Activated CD4-positive, alpha-beta T cell treated with anti-CD3 and anti-CD28 coated beads for 36 hours (primary cell): Measurements from ENCODE around the gene TMEM63C. TPM values are rescaled to one million over a fixed set of nuclear protein-coding genes. Genes with fewer than 3 reads are reported as not detected.

Experiments used
- ATAC-seq: fragments of 200-7000 bp; cut with Tn5 transposase; one replicate; pipeline ENCODE4 v1.10.0; 2021; ENCODE audit warnings: mild to moderate bottlenecking, moderate library complexity
- CTCF ChIA-PET: fragments of 350-600 bp; sonication (Branson Sonifier 250); formaldehyde crosslinking; loops from one replicate; lab custom pipeline; 2021; ENCODE audit warnings: antibody characterized with exemption; lab: Charles Lee
- POLR2A ChIA-PET: fragments of 350-600 bp; sonication (Branson Sonifier 250); formaldehyde crosslinking; loops from one replicate; lab custom pipeline; 2021; ENCODE audit warnings: antibody characterized with exemption, inconsistent platforms; lab: Charles Lee
- DNase-seq: peaks from one replicate; pipeline ENCODE4 v3.0.0-alpha.2; 2020
- H3K27ac Mint-ChIP-seq: one replicate; pipeline ENCODE4 v1.8.0; 2021; ENCODE audit warnings: mixed read lengths
- H3K27me3 Mint-ChIP-seq: one replicate; pipeline ENCODE4 v1.8.0; 2021; ENCODE audit warnings: mixed read lengths
- H3K36me3 Mint-ChIP-seq: one replicate; pipeline ENCODE4 v1.8.0; 2021; ENCODE audit warnings: low read depth, mixed read lengths
- H3K4me1 Mint-ChIP-seq: one replicate; pipeline ENCODE4 v1.8.0; 2021; ENCODE audit warnings: mixed read lengths
- H3K4me3 Mint-ChIP-seq: one replicate; pipeline ENCODE4 v1.8.0; 2021; ENCODE audit warnings: mild to moderate bottlenecking, moderate library complexity, mixed read lengths
- H3K9me3 Mint-ChIP-seq: one replicate; pipeline ENCODE4 v1.8.0; 2021; ENCODE audit warnings: low read depth, mixed read lengths
- intact Hi-C, 2 experiments: fragments of 100-400 bp; cut with DNase I in 1 of 2; cut with micrococcal nuclease in 1 of 2; formaldehyde crosslinking; loops; one replicate each; pipeline versions ENCODE4 v1.14.2 to v1.15.1; 2022 to 2024; cut with DNase I, micrococcal nuclease
- total RNA-seq, 2 experiments: library from RNA; stranded (reverse); gene quantifications; one replicate each; pipeline ENCODE4 v1.2.3, GENCODE V29; 2021

Gene TMEM63C
- total RNA-seq, 2 experiments from 2014 or later: 1.1 to 1.4 TPM

GRCh38 chr14:77243853-77244252 is 62.3 kb downstream of the TMEM63C start:
- CTCF ChIA-PET: no interaction called here
- no peaks in the 10 kb centered on the region for H3K9me3 Mint-ChIP-seq
- intact Hi-C loops: no loop called here
- DNase-seq (no peak), ATAC-seq (no peak)
- H3K27ac Mint-ChIP-seq: no peak overlapping the region
- no peaks in the 10 kb centered on the region for H3K36me3 Mint-ChIP-seq
- no peak overlapping the region for H3K4me3 Mint-ChIP-seq
- H3K27me3 Mint-ChIP-seq: no peaks in the 10 kb centered on the region
- POLR2A ChIA-PET: no interaction called here
- no peaks in the 10 kb centered on the region for H3K4me1 Mint-ChIP-seq

GRCh38 chr14:77245820-77246219 is 64.2 kb downstream of the TMEM63C start:
- ATAC-seq: no peak
- Mint-ChIP-seq H3K4me3 (no peak overlapping the region), H3K4me1 (no peaks in the 10 kb centered on the region), H3K27ac (no peak overlapping the region), H3K36me3 (no peaks in the 10 kb centered on the region), H3K9me3 (no peaks in the 10 kb centered on the region), H3K27me3 (no peaks in the 10 kb centered on the region)
- ChIA-PET CTCF (interaction anchor here (0.8 kb wide), 1 partner anchor 1686 kb away, joined by 5 read pairs; no protein-coding TSS in a partner anchor), POLR2A (no interaction called here)
- no peak for DNase-seq
- intact Hi-C loops: no loop called here

GRCh38 chr14:77246784-77247183 is 65.2 kb downstream of the TMEM63C start:
- H3K27ac Mint-ChIP-seq: no peak overlapping the region
- CTCF ChIA-PET: interaction anchor here (0.6 to 0.8 kb wide), 2 partner anchors 537 to 1687 kb away, joined by 3 to 5 read pairs; no protein-coding TSS in a partner anchor
- POLR2A ChIA-PET: no interaction called here
- H3K36me3 Mint-ChIP-seq: no peaks in the 10 kb centered on the region
- H3K4me3 Mint-ChIP-seq: no peak overlapping the region
- no peaks in the 10 kb centered on the region for H3K27me3 Mint-ChIP-seq
- no peaks in the 10 kb centered on the region for H3K4me1 Mint-ChIP-seq
- intact Hi-C loops: no loop called here
- no peaks in the 10 kb centered on the region for H3K9me3 Mint-ChIP-seq
- DNase-seq (no peak), ATAC-seq (no peak)

- Mint-ChIP-seq H3K4me3 (no peak overlapping the region), H3K27me3 (no peaks in the 10 kb centered on the region), H3K36me3 (no peaks in the 10 kb centered on the region), H3K9me3 (no peaks in the 10 kb centered on the region), H3K4me1 (no peaks in the 10 kb centered on the region), H3K27ac (no peak overlapping the region)
- ChIA-PET POLR2A (no interaction called here), CTCF (no interaction called here)
- DNase-seq: no peak
- no peak for ATAC-seq
- intact Hi-C loops: no loop called here
Measured at GRCh38 chr14:77248666-77249065, 67.1 kb downstream of the TMEM63C start.

- intact Hi-C loops: no loop called here
- ATAC-seq (no peak), DNase-seq (no peak)
- Mint-ChIP-seq H3K4me1 (no peaks in the 10 kb centered on the region), H3K27ac (no peak overlapping the region), H3K36me3 (no peaks in the 10 kb centered on the region), H3K9me3 (no peaks in the 10 kb centered on the region), H3K27me3 (no peaks in the 10 kb centered on the region), H3K4me3 (no peak overlapping the region)
- CTCF ChIA-PET: interaction anchor here (1.2 kb wide), 1 partner anchor 96 kb away, joined by 4 read pairs; no protein-coding TSS in a partner anchor
- POLR2A ChIA-PET: no interaction called here
Measured at GRCh38 chr14:77249286-77249685, 67.7 kb downstream of the TMEM63C start.

GRCh38 chr14:77250927-77251326 is 69.3 kb downstream of the TMEM63C start:
- H3K36me3 Mint-ChIP-seq: no peaks in the 10 kb centered on the region
- no peak overlapping the region for H3K4me3 Mint-ChIP-seq
- ATAC-seq (no peak), DNase-seq (no peak)
- no peak overlapping the region for H3K27ac Mint-ChIP-seq
- ChIA-PET CTCF (no interaction called here), POLR2A (no interaction called here)
- H3K27me3 Mint-ChIP-seq: no peaks in the 10 kb centered on the region
- intact Hi-C loops: no loop called here
- no peaks in the 10 kb centered on the region for H3K9me3 Mint-ChIP-seq
- H3K4me1 Mint-ChIP-seq: no peaks in the 10 kb centered on the region

GRCh38 chr14:77251870-77252269 is 70.3 kb downstream of the TMEM63C start:
- H3K27ac Mint-ChIP-seq: no peak overlapping the region
- H3K36me3 Mint-ChIP-seq: no peaks in the 10 kb centered on the region
- no peaks in the 10 kb centered on the region for H3K27me3 Mint-ChIP-seq
- ATAC-seq (no peak), DNase-seq (no peak)
- intact Hi-C loops: no loop called here
- no peak overlapping the region for H3K4me3 Mint-ChIP-seq
- H3K9me3 Mint-ChIP-seq: no peaks in the 10 kb centered on the region
- ChIA-PET CTCF (no interaction called here), POLR2A (no interaction called here)
- H3K4me1 Mint-ChIP-seq: no peaks in the 10 kb centered on the region

- H3K27ac Mint-ChIP-seq: no peak overlapping the region
- no peak for DNase-seq
- no peaks in the 10 kb centered on the region for H3K27me3 Mint-ChIP-seq
- no peak for ATAC-seq
- H3K4me1 Mint-ChIP-seq: no peaks in the 10 kb centered on the region
- ChIA-PET POLR2A (no interaction called here), CTCF (no interaction called here)
- no peak overlapping the region for H3K4me3 Mint-ChIP-seq
- intact Hi-C loops: no loop called here
- H3K9me3 Mint-ChIP-seq: no peaks in the 10 kb centered on the region
- H3K36me3 Mint-ChIP-seq: no peaks in the 10 kb centered on the region
Measured at GRCh38 chr14:77253333-77254190, 72.0 kb downstream of the TMEM63C start.

GRCh38 chr14:77256694-77257093 is 75.1 kb downstream of the TMEM63C start:
- H3K27me3 Mint-ChIP-seq: peaks cover 5% of the 10 kb centered on the region
- no peak for DNase-seq
- no peak overlapping the region for H3K4me3 Mint-ChIP-seq
- CTCF ChIA-PET: interaction anchor here (0.7 kb wide), 1 partner anchor 416 kb away, joined by 3 read pairs; no protein-coding TSS in a partner anchor
- H3K4me1 Mint-ChIP-seq: no peaks in the 10 kb centered on the region
- no peak overlapping the region for H3K27ac Mint-ChIP-seq
- POLR2A ChIA-PET: no interaction called here
- no peak for ATAC-seq
- H3K9me3 Mint-ChIP-seq: no peaks in the 10 kb centered on the region
- no peaks in the 10 kb centered on the region for H3K36me3 Mint-ChIP-seq
- intact Hi-C loops: no loop called here

GRCh38 chr14:77257700-77258099 is 76.1 kb downstream of the TMEM63C start:
- H3K4me3 Mint-ChIP-seq: no peak overlapping the region
- intact Hi-C loops: no loop called here
- H3K4me1 Mint-ChIP-seq: no peaks in the 10 kb centered on the region
- POLR2A ChIA-PET: no interaction called here
- H3K9me3 Mint-ChIP-seq: no peaks in the 10 kb centered on the region
- peaks cover 5% of the 10 kb centered on the region for H3K27me3 Mint-ChIP-seq
- ATAC-seq (no peak), DNase-seq (no peak)
- no peaks in the 10 kb centered on the region for H3K36me3 Mint-ChIP-seq
- no peak overlapping the region for H3K27ac Mint-ChIP-seq
- CTCF ChIA-PET: no interaction called here

GRCh38 chr14:77258566-77258965 is 77.0 kb downstream of the TMEM63C start:
- intact Hi-C loops: no loop called here
- peaks cover 5% of the 10 kb centered on the region for H3K27me3 Mint-ChIP-seq

GRCh38 chr14:77259025-77259715 is 77.6 kb downstream of the TMEM63C start:
- H3K4me1 Mint-ChIP-seq: no peaks in the 10 kb centered on the region
- H3K4me3 Mint-ChIP-seq: no peak overlapping the region
- DNase-seq (no peak), ATAC-seq (no peak)
- ChIA-PET CTCF (interaction anchor here (0.5 kb wide), 1 partner anchor 1541 kb away, joined by 3 read pairs; no protein-coding TSS in a partner anchor), POLR2A (no interaction called here)
- H3K27me3 Mint-ChIP-seq: peaks cover 5% of the 10 kb centered on the region
- H3K36me3 Mint-ChIP-seq: no peaks in the 10 kb centered on the region
- no peaks in the 10 kb centered on the region for H3K9me3 Mint-ChIP-seq
- intact Hi-C loops: no loop called here
- no peak overlapping the region for H3K27ac Mint-ChIP-seq

More at GRCh38 chr14:77258566-77258965, 77.0 kb downstream of the TMEM63C start:
- no peak for DNase-seq
- ATAC-seq: no peak
- POLR2A ChIA-PET: no interaction called here
- no peak overlapping the region for H3K27ac Mint-ChIP-seq
- H3K4me1 Mint-ChIP-seq: no peaks in the 10 kb centered on the region
- no peak overlapping the region for H3K4me3 Mint-ChIP-seq
- H3K36me3 Mint-ChIP-seq: no peaks in the 10 kb centered on the region
- H3K9me3 Mint-ChIP-seq: no peaks in the 10 kb centered on the region
- CTCF ChIA-PET: no interaction called here
